Esophagus (tissue), 2 donors: ENCODE measurements around the gene TRPV6. TPM values are rescaled to one million over a fixed set of nuclear protein-coding genes. Genes with fewer than 3 reads are reported as not detected.

Source experiments
- H3K27ac ChIP-seq, 2 donors: one replicate each; pipeline ENCODE4 v1.5.1; 2013; ENCODE audit warnings: low read depth in 2 of 2, mild to moderate bottlenecking in 2 of 2, inconsistent platforms in 1 of 2, low read length in 1 of 2, moderate library complexity in 1 of 2
- H3K27me3 ChIP-seq, 2 donors: one replicate each; pipeline ENCODE4 v1.6.1; 2013; ENCODE audit warnings: low read length in 2 of 2, control low read depth in 1 of 2, mild to moderate bottlenecking in 1 of 2; ENCODE audit not compliant: insufficient read depth in 2 of 2, control insufficient read depth in 1 of 2
- H3K36me3 ChIP-seq, 2 donors: one replicate each; pipeline ENCODE4 v1.6.1; 2013; ENCODE audit warnings: low read length in 1 of 2; ENCODE audit not compliant: control insufficient read depth in 2 of 2, insufficient read depth in 2 of 2
- H3K4me1 ChIP-seq, 2 donors: one replicate each; pipeline ENCODE4 v1.6.1; 2013; ENCODE audit warnings: low read length in 1 of 2; ENCODE audit not compliant: control insufficient read depth in 2 of 2, insufficient read depth in 2 of 2
- H3K4me3 ChIP-seq, 2 donors: one replicate each; pipeline ENCODE4 v1.5.1; 2013; ENCODE audit warnings: low read length in 2 of 2, mild to moderate bottlenecking in 2 of 2, low read depth in 1 of 2, moderate library complexity in 1 of 2
- H3K9me3 ChIP-seq, 2 donors: one replicate each; pipeline ENCODE4 v1.6.1; 2013; ENCODE audit warnings: mild to moderate bottlenecking in 2 of 2, low read depth in 1 of 2, low read length in 1 of 2, moderate library complexity in 1 of 2; ENCODE audit not compliant: control insufficient read depth in 2 of 2, insufficient read depth in 1 of 2
- WGBS, 2 donors: extraction: QIAGEN DNeasy Blood & Tissue Kit; methylation state at CpG; one replicate each; pipeline ENCODE4 v1.1.7; 2013; 5-methylcytosine and 5-hydroxymethylcytosine counted together
- polyA plus RNA-seq, 2 donors: library from polyadenylated mRNA; stranded (reverse); fragments of 200-250 nt; gene quantifications; one replicate each; pipeline ENCODE4 v1.2.3, GENCODE V29; 2013
- donor health status: healthy with polysubstance abuse.
- donor health status: Bipolar disorder and iron deficiency.

The TRPV6 gene
- polyA plus RNA-seq, 2 donors: 2.5 to 10.5 TPM

- Histone ChIP-seq H3K4me3 (no peak overlapping the region), H3K4me1 (no peaks in the 10 kb centered on the region), H3K27ac (no peak overlapping the region), H3K27me3 (no peaks in the 10 kb centered on the region), H3K9me3 (no peaks in the 10 kb centered on the region), H3K36me3 (no peaks in the 10 kb centered on the region)
- WGBS, 2 donors: 47 to 49% methylated on average over 2 of the region's 2 CpGs
Observed at GRCh38 chr7:142923391-142923790, 37.8 kb upstream of the TRPV6 start.

DNA sequence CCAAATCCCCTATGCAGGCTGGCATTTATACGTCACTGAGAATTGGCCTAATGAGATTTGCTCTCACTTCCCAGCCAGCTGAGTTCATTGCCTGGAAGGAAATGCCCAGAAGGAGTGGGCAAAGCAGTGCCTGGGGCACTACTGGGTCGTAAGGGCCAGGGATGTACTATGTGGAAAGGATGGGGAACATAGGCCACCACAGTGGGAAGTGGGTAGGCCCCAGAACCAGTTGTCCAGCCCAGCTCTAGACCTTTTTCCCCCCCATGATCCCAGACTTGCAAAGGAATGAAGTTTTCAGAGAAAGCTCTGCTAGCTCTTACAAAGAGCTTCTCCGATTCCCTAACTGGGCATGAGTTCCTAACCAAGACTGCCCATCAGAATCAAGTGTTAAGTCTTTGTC lies 34.1 kb upstream of the TRPV6 start:
- no peaks in the 10 kb centered on the region for H3K4me1 ChIP-seq
- H3K36me3 ChIP-seq: no peaks in the 10 kb centered on the region
- no peak overlapping the region for H3K27ac ChIP-seq
- no peaks in the 10 kb centered on the region for H3K27me3 ChIP-seq
- no peak overlapping the region for H3K4me3 ChIP-seq
- H3K9me3 ChIP-seq: no peaks in the 10 kb centered on the region
- 85 to 89% methylated on average over 3 of the region's 3 CpGs for WGBS, 2 donors

DNA sequence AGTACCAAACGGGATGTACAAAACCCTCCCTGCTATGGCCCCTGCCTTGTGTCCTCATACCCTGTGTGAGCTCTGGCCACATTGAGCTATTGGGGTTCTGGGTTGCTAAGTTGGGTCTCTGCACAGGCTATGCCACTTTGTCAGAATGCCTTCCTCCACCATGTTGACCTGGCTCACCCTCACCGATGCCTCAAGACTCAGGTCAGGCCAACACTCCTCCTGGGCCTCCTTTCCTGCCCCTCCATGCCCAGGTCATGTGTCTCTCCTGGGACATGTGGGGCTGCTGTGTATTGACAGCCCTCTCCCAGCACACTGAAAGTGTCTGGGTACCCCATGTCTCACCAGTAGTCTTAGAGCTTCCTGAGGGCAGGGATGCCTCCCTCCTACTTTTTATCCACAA lies 33.4 kb upstream of the TRPV6 start:
- Histone ChIP-seq H3K27me3 (no peaks in the 10 kb centered on the region), H3K4me3 (no peak overlapping the region), H3K4me1 (no peaks in the 10 kb centered on the region), H3K36me3 (no peaks in the 10 kb centered on the region), H3K27ac (no peak overlapping the region), H3K9me3 (no peaks in the 10 kb centered on the region)
- 93% methylated on average over 2 of the region's 2 CpGs for WGBS, 2 donors

- 78% methylated on average over 3 of the region's 3 CpGs for WGBS, 2 donors
- no peaks in the 10 kb centered on the region for H3K4me1 ChIP-seq
- no peak overlapping the region for H3K4me3 ChIP-seq
- no peaks in the 10 kb centered on the region for H3K9me3 ChIP-seq
- no peaks in the 10 kb centered on the region for H3K27me3 ChIP-seq
- H3K27ac ChIP-seq: no peak overlapping the region
- H3K36me3 ChIP-seq: no peaks in the 10 kb centered on the region
Observed at GRCh38 chr7:142917447-142917846, 31.9 kb upstream of the TRPV6 start.

DNA sequence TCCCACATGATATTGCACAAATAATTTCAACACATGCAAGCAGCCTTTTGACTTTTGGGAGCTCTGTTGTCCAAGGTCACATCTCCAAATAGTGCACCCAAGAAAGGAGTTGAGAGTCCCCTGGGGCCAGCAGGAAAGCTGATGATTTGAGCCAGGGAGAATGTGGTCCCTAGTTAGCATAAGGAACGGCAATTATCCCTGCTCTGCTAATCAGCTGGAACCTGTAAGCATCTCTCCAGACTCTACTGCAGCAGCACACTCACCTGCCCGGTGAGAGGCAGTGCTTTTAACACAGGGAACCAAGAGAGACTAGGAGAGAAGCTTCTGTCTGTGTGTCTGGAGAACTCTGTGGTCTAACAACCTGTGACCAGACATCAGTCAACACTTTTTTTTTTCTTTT lies 31.0 kb upstream of the TRPV6 start:
- Histone ChIP-seq H3K4me3 (no peak overlapping the region), H3K36me3 (no peaks in the 10 kb centered on the region), H3K4me1 (no peaks in the 10 kb centered on the region), H3K27ac (no peak overlapping the region), H3K27me3 (no peaks in the 10 kb centered on the region), H3K9me3 (no peaks in the 10 kb centered on the region)
- 55 to 65% methylated on average over 2 of the region's 2 CpGs for WGBS, 2 donors

GRCh38 chr7:142915315-142915714 lies 29.8 kb upstream of the TRPV6 start:
- H3K9me3 ChIP-seq: no peaks in the 10 kb centered on the region
- H3K27ac ChIP-seq: no peak overlapping the region
- no peaks in the 10 kb centered on the region for H3K36me3 ChIP-seq
- H3K27me3 ChIP-seq: no peaks in the 10 kb centered on the region
- no peak overlapping the region for H3K4me3 ChIP-seq
- WGBS, 2 donors: 87% methylated on average over 8 of the region's 8 CpGs
- no peaks in the 10 kb centered on the region for H3K4me1 ChIP-seq

DNA sequence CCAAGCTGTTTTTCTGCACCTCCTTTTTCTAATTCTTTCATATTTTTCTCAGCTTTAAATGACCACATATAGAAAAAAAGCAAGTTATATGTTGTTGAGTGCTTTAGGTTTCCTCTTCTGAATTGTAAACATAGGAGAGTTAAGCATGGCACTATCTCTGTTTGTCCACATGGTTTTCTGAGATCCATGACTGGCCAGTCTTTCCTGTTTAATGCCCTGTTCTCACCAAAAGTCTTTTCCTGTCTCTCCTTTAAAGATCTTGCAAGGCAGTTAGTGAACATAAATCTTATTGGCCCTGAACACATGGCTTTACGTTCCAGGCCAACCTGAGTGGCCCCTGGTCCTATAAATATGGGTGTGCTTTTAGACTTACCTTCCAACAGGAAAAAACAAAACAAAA lies 28.6 kb upstream of the TRPV6 start:
- H3K9me3 ChIP-seq: no peaks in the 10 kb centered on the region
- H3K36me3 ChIP-seq: no peaks in the 10 kb centered on the region
- H3K4me1 ChIP-seq: peaks cover 0 to 4% of the 10 kb centered on the region in 2 donors
- H3K4me3 ChIP-seq: no peak overlapping the region
- WGBS, 2 donors: 51 to 60% methylated on average over 1 of the region's 1 CpG
- no peaks in the 10 kb centered on the region for H3K27me3 ChIP-seq
- no peak overlapping the region for H3K27ac ChIP-seq

DNA sequence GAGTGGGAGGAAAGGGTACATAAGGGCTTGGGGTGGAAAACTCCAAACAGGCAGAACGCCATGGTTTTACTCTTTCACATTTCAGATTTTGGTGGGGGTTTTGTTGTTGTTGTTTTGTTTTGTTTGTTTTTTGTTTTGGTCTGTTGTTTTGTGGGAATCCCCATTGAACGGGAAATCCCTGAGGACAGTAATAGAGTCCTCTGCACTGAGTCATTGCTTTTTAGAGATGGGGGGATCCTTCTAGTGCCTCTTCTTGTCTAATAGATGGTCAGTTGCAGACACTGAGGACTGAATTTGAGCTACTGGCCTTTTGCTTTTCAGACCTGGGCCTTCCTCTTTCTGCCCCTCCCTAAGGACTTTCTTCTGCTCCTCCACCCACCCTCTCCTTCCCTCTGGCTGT lies 28.0 kb upstream of the TRPV6 start:
- H3K9me3 ChIP-seq: no peaks in the 10 kb centered on the region
- H3K4me1 ChIP-seq: peaks cover 0 to 4% of the 10 kb centered on the region in 2 donors
- H3K27ac ChIP-seq: no peak overlapping the region
- WGBS, 2 donors: 66 to 82% methylated on average over 2 of the region's 2 CpGs
- H3K27me3 ChIP-seq: no peaks in the 10 kb centered on the region
- no peak overlapping the region for H3K4me3 ChIP-seq
- no peaks in the 10 kb centered on the region for H3K36me3 ChIP-seq

DNA sequence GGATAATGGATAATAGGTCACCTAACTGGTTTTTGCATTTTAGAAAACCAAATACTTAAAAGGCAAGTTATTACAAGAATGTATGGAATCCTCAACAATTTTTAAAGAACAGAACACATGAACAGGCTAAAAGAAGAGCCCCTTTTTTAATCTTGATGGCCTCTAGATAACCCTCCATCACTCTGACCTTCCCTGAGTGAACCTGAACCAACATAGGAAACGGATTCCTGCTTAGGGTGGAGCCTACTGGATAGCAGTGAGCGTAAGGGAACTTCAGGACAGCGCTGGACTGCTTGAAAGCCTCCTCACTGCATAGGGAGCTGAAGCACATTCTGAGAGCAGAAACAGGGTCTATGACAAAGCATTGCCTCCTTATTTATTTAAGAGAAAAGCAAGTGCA lies 27.5 kb upstream of the TRPV6 start:
- no peaks in the 10 kb centered on the region for H3K27me3 ChIP-seq
- peaks cover 0 to 4% of the 10 kb centered on the region in 2 donors for H3K4me1 ChIP-seq
- no peak overlapping the region for H3K27ac ChIP-seq
- H3K9me3 ChIP-seq: no peaks in the 10 kb centered on the region
- no peak overlapping the region for H3K4me3 ChIP-seq
- 45 to 56% methylated on average over 3 of the region's 3 CpGs for WGBS, 2 donors
- H3K36me3 ChIP-seq: no peaks in the 10 kb centered on the region

DNA sequence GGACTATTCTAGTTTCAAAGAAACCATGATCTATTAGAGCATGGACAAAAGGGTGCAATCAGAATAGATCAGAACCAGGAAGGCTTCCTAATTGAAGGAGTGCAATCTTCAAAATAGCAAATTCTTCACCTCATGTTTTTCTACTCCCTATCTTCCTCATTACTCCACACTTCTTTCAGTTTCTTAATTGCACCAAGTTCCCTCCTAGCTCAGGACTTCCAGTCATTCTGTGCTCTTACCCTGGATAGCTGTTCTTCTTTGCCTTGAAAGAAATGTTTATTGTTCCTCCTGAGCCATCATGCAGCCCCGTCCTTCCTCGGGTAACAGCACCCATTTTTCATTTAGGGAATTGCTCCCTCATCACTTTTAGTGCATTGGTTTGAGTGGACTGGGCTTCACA lies 24.9 kb upstream of the TRPV6 start:
- H3K36me3 ChIP-seq: no peaks in the 10 kb centered on the region
- 66 to 72% methylated on average over 2 of the region's 2 CpGs for WGBS, 2 donors
- peaks cover 0 to 4% of the 10 kb centered on the region in 2 donors for H3K4me1 ChIP-seq
- no peak overlapping the region for H3K4me3 ChIP-seq
- no peaks in the 10 kb centered on the region for H3K9me3 ChIP-seq
- no peak overlapping the region for H3K27ac ChIP-seq
- H3K27me3 ChIP-seq: no peaks in the 10 kb centered on the region
